GM20000 (cell line): ENCODE measurements around the gene FGFR2.

Experiments used
- DNase-seq: peaks from one replicate; pipeline ENCODE4 v3.0.0; 2012; ENCODE audit warnings: low spot score
- TF ChIP-seq, protein P1 (sequence below): IDR thresholded peaks from 2 replicates; pipeline ENCODE4 v1.5.1; 2012; ENCODE audit warnings: mild to moderate bottlenecking, control low read depth; ENCODE audit errors: extremely low read depth, missing control alignments

FGFR2 gene

DNA sequence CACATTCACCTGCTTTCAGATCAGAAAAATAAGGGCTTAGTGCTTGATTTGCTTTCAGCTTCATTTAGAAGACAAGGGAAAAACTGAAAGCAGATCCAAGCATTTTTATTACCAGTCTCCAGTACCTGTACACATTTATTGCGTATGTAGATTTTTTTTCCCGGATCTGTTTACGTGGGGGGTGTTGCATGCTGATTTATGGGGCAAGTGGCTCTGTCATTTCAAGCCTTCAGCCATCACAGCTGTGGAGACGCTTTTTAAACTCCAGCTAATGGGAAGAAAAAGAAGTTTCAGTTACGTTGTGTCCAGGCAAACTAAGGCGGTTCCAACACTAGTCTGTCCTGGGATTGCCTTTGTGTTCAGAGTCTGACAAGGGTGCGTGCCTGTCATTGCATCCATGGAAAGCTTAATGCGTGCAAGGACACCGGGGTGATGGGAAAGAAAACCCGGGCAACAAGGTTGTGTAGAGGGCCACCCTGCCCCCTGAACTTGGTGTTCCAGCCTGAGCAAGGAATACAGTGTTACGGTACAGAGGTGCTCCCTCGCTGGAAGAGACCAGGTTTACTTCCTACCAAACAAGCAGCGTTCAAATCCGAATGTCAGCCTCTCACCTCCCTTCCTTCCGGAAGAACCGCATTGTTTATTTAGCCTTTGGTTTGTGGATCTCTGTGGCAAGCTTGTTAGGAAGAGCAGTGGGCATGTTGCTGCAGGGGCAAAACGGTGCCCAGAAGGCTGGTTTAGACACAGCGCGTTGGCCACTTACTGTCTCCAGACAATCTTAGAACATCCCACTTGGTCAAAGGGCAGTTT, 128.2 kb downstream of the FGFR2 start:
- TF ChIP-seq, protein P1, sequence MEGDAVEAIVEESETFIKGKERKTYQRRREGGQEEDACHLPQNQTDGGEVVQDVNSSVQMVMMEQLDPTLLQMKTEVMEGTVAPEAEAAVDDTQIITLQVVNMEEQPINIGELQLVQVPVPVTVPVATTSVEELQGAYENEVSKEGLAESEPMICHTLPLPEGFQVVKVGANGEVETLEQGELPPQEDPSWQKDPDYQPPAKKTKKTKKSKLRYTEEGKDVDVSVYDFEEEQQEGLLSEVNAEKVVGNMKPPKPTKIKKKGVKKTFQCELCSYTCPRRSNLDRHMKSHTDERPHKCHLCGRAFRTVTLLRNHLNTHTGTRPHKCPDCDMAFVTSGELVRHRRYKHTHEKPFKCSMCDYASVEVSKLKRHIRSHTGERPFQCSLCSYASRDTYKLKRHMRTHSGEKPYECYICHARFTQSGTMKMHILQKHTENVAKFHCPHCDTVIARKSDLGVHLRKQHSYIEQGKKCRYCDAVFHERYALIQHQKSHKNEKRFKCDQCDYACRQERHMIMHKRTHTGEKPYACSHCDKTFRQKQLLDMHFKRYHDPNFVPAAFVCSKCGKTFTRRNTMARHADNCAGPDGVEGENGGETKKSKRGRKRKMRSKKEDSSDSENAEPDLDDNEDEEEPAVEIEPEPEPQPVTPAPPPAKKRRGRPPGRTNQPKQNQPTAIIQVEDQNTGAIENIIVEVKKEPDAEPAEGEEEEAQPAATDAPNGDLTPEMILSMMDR = no peak
- DNase-seq = no peak

- TF ChIP-seq, protein P1 = no peak
- no peak for DNase-seq
These were observed 129.5 kb downstream of the FGFR2 start for GRCh38 chr10:121468726-121469125.

DNA sequence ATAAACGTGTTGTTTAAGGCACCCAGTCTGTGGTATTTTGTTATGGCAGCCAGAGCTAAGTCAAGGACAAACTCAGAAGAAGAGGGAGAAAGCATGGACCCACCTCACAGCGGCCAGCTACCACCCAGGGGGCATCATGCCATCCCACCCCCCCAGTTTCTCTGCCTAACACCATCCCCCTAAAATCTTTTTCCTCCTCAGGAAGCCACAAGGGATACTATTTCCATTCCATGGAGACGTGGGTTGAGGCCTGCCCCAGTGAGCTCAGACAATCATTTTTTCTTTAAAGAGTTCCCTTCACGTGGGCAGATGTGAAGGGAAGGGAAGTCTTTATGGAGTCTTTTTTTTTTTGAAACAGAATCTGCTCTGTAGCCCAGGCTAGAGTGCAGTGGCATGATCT, 131.8 kb downstream of the FGFR2 start:
- TF ChIP-seq, protein P1 = no peak
- no peak for DNase-seq

- TF ChIP-seq, protein P1 = no peak
- no peak for DNase-seq
These were observed 133.0 kb downstream of the FGFR2 start for GRCh38 chr10:121465215-121465614.

DNA sequence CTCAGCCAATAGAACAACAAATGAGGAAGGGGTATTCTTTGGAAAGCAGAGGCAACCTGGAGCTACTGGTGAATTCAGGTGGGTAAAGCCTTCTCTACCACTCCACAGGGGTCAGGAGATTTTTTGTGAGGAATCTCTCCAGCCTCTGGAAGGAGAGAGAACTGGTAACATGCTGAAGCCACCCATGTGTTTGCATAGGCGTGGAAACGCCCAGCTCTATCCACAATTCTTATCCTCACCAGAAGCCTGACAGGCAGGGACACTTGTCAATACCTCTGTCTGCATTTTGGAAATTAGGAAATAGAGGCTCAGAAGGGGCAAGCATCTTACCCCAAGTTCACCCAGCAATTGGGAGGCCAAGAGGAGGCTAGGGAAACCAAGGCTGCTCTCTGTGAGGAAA, 133.7 kb downstream of the FGFR2 start:
- no peak for DNase-seq
- TF ChIP-seq, protein P1 = no peak

- no peak for DNase-seq
- TF ChIP-seq, protein P1 = no peak
These were observed 135.3 kb downstream of the FGFR2 start for GRCh38 chr10:121462955-121463354.

GRCh38 chr10:121462281-121462680, 136.0 kb downstream of the FGFR2 start:
- DNase-seq = no peak
- TF ChIP-seq, protein P1 = no peak
